Brain pericyte (primary cell): ENCODE measurements around the gene BPIFB2.
"Not testable (repeated sequence)": the region's sequence is repeated elsewhere in the genome, so short reads cannot be mapped to it uniquely, and the experiment has no call there.

Experiments
- DNase-seq: peaks from one replicate; pipeline ENCODE4 v3.0.0-alpha.2; 2012; ENCODE audit warnings: low read depth, low spot score

The BPIFB2 gene

DNA sequence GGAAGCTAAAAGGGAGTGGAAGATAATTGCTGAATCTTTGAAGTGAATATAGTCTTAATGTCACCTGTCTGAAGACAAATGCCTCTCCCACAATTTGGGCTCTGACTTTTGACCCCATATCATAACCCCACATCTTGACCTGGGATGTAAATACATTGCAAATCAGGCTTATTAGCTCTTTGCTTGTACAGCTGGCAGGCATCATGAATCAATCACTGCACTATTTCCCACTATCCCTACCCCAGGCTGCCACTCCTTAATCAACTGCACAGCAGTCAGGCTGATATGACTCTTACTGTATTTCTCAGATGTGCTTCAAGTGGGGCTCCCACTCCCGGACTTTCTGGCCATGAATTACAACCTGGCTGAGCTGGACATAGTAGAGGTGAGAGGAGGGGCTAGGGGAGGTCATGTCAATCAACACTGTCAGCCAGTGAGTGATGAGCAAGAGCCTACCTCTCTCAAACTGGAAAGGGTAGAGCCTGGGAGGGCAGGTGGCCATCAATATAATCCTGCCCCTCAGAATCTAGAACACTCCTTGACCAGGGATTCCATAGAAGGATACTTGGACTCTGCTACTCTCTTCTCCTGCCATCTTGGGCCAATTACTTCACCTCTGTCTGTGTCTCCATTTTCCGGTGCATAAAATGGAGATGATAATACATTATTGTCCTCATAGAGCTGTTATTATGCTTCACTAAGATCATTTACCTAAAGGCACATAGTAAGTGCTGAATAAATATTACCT lies 35.7 kb downstream of the BPIFB2 start:
- no peak for DNase-seq

DNA sequence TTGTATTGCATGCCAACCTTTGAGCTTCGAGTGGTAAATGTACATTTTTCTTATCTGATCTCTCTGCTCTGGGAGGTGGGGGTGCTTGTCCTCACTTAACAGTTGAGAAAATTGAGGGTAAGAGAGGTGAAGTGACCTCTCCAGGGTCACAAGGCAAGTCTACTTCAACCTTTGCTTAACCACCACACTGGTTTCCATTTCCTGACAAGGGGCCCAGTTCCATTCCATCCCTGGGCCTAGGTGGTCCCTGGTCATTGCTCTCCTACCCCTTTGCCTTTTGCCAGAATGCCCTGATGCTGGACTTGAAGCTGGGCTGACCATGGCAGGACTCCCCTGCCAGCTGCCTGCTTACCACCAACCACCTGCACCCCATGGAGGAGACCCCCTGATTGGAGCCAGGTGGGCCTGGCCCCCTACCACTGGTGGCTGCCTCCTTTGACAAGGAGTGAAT lies 36.3 kb downstream of the BPIFB2 start:
- no peak for DNase-seq

DNA sequence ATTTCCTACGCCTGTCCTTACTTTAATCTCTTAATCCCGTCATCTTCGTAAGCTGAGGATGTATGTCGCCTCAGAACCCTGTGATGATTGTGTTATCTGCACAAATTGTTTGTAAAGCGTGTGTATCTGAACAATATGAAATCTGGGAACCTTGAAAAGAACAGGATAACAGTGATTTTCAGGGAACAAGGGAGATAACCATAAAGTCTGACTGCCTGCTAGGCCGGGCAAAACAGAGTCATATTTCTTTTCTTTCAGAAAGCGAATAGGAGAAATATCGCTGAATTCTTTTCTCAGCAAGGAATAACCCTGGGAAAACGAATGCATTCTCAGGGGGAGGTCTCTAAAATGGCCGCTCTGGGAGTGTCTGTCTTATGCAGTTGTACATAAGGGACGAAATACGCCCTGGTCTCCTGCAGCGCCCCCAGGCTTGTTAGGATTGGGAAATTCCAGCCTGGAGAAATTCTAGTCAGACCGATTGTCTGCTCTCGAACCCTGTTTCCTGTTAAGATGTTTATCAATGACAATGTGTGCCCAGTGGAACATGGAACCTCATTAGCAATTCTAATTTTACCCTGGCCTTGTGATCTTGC lies 37.7 kb downstream of the BPIFB2 start:
- DNase-seq, result not testable (repeated sequence)

DNA sequence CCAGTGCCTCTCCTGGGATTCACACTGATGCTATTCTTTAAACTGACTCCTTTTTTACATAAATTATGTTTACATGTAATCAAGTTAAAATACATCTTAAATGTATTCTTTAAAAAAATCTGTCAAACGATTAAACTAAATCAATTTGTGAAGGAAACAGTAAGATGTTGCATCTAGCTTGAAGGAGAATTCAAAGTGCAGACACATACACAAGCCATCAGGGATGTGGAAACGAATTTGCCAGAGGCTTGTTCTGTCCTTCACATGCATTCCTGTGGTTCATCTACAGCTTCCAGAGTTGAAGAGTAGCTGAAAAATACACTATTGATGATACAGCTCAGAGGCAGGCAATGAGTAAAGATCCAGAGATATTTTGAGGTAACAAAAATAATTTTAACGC lies 38.9 kb downstream of the BPIFB2 start:
- DNase-seq, result no peak

DNA sequence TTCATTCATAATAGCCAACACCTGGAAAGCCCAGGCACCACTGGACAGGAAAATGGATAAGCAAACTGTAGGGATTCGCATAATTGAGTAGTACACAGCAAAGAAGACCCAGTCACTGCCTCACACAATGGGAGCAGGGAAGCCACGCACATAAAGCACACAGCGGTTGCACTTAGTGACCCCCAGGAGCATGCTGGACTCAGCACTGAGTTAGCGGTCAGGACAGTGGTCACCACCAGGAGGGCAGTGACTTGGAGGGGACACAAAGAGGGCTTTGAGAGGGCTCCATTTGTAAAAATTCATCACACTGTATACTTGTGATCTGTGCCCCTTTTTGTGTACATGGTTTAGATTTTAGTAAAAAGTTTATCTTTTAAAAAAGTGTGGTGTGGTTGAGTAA lies 43.8 kb downstream of the BPIFB2 start:
- no peak for DNase-seq

DNA sequence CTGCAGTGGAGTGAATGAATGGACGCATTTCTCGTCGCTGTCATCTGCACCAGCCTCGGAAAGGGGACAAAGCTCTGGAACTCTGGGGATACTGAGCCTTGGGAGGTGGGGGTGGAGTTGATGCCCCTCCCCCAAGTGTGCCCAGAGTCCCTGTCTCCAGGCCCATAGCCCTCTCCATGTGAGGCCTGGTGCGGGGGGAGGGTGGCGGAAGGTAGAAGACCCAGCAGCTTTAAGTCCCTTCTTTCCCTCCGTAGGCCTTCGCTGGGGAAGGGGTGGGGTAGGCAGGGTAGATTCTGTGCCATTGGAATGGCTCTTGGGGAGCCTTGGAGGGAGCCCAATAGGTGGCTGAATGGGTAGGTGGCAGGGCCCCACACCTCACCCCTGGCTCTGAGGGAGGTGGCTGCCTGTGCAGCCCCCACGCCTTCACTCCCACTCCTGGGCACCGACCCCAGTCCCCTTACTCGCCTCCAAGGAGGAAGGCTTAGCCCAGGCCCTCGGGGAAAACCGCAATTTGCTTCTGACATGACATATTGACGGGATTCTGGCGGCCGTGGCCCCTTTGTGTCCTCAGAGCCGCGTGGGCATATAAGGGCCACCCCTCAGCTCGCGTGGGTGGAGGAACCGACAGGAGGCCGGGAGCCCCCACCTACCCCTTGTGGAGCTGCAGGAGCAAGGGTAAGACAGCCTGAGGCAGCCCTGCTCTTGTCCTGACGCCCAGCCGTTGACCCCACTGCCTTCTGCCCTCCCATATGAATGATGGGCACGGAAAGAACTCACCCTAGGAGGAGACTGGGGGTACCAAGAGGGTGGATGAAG lies 46.0 kb downstream of the BPIFB2 start, which contains the start of gene BPIFB3:
BPIFB3 (plus strand) TSS at position 613 of the 816 bp plus-strand sequence. CDS start 1,533 bp downstream, outside the sequence.
- no peak for DNase-seq

DNA sequence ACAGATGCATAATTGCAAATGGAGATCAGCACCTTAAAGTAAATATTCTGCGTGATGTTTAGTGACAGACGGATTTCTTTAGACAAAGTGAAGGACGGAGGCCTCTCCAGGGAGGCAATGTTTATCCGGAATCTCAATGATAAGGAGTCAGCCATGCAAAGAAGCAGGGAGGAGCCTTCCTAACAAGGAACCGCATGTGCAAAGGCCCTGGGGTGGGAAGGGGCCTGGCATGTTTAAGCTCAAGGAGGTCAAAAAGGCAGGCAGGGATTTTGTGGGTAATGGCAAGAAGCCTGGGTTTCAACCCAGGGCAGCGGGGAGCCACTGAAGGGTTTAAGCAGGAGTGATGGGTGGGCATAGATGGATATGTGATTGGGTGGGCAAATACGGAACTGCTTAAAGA lies 46.9 kb downstream of the BPIFB2 start:
- no peak for DNase-seq

DNA sequence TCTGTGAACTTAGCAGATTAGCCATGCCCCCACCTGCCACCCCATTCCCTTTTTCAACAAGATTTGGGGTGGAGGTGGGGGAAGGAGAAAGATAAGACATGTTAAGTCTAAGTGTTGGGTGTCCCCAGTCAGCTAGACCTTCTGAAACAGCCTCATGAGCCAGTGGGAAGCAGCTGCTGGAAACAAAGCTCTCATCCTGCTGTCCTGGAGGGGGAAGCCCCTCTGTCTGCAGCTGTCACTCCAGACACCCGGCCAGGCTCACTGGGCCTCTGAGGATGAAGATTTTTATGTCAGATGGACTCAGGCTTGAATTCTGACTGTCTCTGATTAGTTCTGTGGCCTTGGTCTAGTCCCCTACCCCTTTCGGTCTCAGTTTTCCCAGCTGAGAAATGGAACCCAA lies 47.3 kb downstream of the BPIFB2 start:
- no peak for DNase-seq

DNA sequence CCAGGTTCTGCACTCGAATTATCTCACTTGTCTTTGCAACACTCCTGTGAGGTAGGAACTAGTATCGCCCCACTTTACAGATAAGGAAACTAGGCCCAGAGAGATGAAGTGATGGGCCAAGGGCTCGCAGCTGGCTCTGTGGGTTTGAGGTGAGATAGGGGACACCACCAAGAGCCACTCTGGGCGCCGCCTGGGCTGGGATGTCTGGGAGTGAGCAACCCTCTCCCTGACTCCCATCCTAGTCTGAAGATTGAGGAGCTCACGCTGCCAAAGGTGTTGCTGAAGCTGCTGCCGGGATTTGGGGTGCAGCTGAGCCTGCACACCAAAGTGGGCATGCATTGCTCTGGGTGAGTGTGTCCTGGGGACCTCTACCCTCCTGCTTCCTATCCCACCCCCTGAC lies 51.6 kb downstream of the BPIFB2 start:
- no peak for DNase-seq

DNA sequence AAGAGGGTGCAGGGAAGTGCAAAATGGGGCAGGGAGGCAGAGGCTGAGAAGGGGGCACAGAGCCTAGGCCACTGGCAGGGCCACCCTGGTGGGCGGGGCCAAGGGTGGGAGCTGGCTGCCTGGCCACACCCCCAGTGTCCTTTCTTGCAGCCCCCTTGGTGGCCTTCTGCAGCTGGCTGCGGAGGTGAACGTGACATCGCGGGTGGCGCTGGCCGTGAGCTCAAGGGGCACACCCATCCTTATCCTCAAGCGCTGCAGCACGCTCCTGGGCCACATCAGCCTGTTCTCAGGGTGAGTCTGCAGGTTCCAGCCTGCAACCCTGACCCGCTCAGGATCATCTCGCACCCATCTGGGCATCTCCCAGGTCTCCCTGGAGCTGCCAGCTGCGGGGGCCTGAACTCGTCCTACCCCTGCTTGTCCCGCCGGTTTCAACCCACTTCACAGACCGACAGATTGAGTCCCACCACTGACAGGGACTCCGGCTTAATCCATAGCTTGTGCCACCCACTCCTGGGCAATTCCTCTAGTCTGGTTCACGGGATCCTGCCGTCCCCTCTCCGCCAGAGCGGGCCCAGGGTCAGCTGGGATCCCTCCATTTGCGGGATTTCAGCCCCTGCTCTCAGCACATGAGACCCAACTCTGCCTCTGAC lies 52.4 kb downstream of the BPIFB2 start:
- no peak for DNase-seq

DNA sequence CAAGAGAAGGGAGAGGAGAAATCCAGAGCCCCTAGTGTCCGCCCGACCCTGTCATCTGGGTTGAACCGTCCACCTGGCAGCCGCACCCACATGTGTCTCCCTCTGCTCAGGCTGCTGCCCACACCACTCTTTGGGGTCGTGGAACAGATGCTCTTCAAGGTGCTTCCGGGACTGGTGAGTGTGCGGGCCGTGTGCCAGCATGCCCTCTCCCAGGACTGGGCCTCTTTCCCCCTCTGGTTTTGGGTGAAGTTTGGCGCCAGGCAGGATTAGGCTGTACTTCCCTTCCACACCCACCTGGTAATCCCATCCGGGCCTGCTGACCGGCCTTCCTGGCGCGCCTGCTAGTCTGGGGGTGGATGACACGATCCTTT lies 54.1 kb downstream of the BPIFB2 start:
- DNase-seq, result no peak

DNA sequence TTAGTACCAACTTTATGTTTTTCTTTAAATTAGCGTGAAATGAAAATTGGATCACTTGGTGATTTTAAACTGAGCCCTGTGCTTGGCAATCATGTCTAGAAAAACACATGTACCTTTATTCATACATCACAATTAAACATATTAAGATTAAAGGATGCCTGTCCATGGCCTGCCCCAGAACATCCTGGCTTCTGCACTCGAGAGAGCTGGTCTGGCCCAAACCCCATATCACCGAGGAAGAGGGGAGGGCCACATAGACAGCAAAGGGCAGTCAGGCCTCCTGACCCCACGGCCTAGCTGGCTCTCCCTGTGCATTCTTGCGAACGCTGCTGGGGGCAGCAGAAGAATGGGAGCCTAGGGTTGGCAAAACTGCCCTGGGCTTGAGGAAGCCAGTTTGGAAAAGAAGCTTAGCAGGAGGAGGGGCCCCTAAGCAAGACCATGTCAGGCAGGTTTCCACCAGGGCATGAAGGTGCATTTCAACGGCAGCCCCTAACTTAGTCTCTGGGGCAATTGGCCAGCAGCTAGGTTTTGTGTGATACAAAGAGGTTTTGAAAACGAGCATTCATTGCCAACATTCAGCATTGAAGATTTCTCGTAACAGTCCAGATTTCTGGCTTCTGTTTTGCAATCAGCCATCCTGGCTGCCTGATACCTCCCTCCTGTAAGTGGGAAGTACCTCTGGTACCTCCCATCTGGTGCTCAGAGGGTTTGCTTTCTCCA lies 54.8 kb downstream of the BPIFB2 start:
- no peak for DNase-seq

DNA sequence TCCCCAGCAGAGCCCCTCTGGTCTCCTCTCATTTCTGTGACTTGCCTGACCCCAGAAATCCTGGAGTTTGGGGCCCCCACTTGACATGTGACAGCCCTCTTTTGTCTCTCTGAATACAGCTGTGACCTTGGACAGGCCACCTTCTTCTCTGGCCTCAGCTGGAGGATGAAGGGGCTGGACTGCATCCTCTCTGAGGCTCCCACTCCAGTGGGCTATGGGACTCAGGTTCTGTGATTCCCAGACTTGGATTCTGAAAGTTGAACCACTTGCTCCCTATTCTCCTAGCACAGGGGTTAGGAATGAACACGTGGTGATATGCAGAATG lies 55.3 kb downstream of the BPIFB2 start:
- DNase-seq, result no peak

DNA sequence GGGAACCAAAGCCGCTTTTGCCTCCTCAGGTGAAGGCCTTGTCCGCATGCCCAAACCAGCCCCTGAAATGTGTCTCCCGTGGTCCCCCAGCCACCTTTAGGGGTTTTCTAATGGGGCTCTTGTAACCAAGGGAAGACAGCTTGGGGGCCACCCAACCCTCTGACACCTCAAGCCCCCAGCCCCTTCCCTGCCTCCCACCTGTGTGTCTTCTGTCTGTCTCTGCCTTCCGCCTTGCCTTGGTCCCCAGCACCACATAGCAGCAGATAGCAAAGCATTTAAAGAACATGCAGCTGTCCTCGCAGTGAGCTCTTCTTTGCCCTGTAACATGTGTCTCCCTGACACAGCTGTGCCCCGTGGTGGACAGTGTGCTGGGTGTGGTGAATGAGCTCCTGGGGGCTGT lies 55.8 kb downstream of the BPIFB2 start:
- no peak for DNase-seq

DNA sequence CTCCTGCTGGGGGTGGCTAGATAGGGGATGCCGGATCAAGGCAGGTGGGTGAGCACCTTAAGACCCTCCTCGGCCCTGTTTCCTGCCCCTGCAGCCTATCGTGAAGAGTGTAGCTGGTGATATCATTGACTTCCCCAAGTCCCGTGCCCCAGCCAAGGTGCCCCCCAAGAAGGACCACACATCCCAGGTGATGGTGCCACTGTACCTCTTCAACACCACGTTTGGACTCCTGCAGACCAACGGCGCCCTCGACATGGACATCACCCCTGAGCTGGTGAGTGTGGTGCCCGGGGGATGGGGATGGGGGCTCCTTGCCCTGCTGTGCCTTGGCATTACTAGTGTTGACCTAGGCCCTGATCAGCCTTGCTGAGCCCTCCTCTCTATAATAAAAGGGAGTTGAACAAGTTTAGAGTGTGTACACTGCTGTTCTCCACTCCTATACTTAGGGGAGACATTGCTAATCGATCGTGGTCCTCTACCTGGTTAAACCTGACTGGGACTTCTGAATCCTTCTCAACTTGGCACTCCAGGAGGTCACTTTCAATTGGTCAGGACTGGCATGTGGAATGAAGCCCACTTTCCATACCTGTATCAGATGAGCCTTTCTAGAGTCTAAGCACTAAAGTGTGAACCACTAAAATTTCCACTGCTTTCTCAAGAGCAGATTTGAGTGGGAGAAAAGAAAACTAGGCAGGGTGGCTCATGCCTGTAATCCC lies 57.2 kb downstream of the BPIFB2 start:
- DNase-seq, result no peak

DNA sequence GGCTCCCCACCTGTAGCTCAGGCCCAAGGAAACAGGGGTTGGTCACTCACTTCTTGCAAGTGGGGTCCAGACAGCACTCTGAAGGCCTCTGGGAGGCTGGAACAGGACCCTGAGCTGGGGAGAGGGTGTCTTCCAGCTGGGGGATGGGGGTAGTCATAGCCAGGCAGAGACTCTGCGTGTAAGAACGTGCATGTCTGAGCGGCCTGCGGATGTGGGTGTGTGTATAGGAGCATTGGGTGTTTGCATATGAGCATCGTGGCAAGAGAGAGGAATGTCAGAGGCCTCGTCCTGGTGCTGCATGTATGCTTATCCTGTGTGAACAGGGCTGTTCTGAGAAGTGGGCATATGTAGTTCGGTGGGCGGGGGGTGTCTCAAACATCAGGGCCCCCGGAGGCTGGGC lies 58.3 kb downstream of the BPIFB2 start:
- DNase-seq, result no peak

DNA sequence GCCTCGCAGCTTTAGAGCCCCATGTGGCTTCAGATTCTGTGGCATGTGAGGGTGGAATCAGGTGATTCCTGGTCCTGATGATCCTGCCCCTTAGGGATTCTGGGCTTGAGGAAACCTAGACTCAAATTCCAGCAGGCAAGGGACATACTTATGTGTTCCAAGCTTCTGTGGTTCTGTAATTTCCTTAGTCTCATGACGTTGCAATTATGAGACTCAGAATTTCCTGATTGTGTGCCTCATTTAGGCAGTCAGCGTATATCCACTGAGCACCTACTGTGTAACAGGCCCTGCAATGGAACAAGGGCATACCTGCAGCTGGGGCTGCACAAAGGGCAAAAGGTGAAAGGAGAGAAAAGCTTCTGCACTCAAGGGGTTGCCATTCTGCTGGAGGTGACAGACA lies 60.3 kb downstream of the BPIFB2 start:
- DNase-seq, result no peak

DNA sequence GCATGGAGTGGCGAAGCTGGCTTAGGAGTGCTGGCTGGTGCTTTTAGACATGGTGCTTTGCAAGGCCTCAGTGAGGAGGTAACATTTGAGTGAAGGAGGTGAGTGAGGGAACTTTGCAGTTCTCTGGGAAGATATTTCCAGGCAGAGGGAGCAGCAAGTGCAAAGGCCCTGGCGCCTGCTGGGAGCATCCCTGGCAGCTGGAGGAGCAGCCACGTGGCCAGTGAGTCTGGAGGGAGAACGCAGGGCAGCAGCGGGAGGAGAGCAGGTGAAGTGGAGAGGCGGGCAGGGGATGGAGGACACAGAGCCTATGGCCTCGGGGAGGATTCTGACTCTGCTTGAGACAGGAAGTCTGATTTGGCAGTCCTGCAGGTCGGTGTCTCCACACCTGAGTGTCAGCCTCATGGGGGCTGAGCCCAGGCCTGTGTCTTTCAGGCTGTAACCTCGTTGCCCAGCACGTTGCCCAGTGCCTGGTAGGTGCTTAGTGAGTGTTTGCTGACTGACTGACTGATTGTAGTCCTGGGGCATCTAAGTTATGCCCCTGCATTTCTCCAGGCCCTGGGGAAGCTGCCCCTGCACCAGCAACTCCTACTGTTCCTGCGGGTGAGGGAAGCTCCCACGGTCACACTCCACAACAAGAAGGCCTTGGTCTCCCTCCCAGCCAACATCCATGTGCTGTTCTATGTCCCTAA lies 60.9 kb downstream of the BPIFB2 start:
- DNase-seq, result no peak

DNA sequence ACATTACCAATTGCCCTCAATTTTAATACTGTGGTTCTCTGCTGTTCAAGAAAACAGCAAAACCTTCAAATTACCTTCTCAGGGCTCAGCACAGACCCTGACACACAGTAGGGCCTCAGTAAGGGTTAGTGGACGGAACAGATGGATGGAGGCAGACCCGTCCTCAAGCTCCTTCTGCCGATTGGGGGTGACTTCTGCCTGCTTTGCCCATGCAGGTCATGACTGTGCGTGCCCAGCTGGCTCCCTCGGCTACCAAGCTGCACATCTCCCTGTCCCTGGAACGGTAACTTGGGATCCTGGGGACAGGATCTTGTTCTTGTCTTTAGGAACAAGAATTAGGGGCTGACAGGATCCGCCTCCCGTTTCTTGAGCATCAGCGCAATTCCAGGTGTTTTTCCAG lies 62.2 kb downstream of the BPIFB2 start:
- DNase-seq, result no peak
